Brain pericyte (primary cell): ENCODE data around the gene ARG2.
A peak's percentile ranks its signal among the peaks of the same experiment; 100 is the strongest.

Experiments used
- DNase-seq: peaks from one replicate; pipeline ENCODE4 v3.0.0-alpha.2; 2012; ENCODE audit warnings: low read depth, low spot score

ARG2 gene

GRCh38 chr14:67619446-67620216, at the start of gene ARG2:
TSS of gene ARG2 (plus strand) at chr14:67619920. CDS start at chr14:67619978, 58 bp downstream.
- DNase-seq: peak; percentile 47

- DNase-seq: no peak
These were observed 49.3 kb upstream of the ARG2 start for GRCh38 chr14:67570453-67570852.

- DNase-seq: no peak
These were observed 48.3 kb upstream of the ARG2 start for GRCh38 chr14:67571275-67571990.

- DNase-seq: no peak
These were observed 47.8 kb upstream of the ARG2 start for GRCh38 chr14:67571991-67572323.

- DNase-seq: no peak
These were observed 47.1 kb upstream of the ARG2 start for GRCh38 chr14:67572608-67573007.

- DNase-seq: no peak
These were observed 46.3 kb upstream of the ARG2 start for GRCh38 chr14:67573228-67574010.

- no peak for DNase-seq
These were observed 45.6 kb upstream of the ARG2 start for GRCh38 chr14:67574156-67574555.

- DNase-seq: no peak
These were observed 44.9 kb upstream of the ARG2 start for GRCh38 chr14:67574806-67575205.

GRCh38 chr14:67575684-67576083, 44.0 kb upstream of the ARG2 start:
- no peak for DNase-seq

- no peak for DNase-seq
These were observed 43.3 kb upstream of the ARG2 start for GRCh38 chr14:67576216-67576955.

GRCh38 chr14:67577181-67577808, 42.4 kb upstream of the ARG2 start:
- DNase-seq: no peak

- DNase-seq: no peak
These were observed 41.6 kb upstream of the ARG2 start for GRCh38 chr14:67577909-67578749.

- no peak for DNase-seq
These were observed 40.7 kb upstream of the ARG2 start for GRCh38 chr14:67579040-67579439.

- DNase-seq: no peak
These were observed 40.1 kb upstream of the ARG2 start for GRCh38 chr14:67579636-67580035.

GRCh38 chr14:67580336-67581171, 39.2 kb upstream of the ARG2 start:
- no peak for DNase-seq

GRCh38 chr14:67581643-67582042, 38.1 kb upstream of the ARG2 start:
- no peak for DNase-seq

GRCh38 chr14:67582061-67582460, 37.7 kb upstream of the ARG2 start:
- no peak for DNase-seq

- DNase-seq: no peak
These were observed 35.7 kb upstream of the ARG2 start for GRCh38 chr14:67583711-67584644.
